ENCODE measurements around the gene RNF41. TPM values are rescaled to one million over a fixed set of nuclear protein-coding genes. Genes with fewer than 3 reads are reported as not detected.
A peak's percentile ranks its signal among the peaks of the same experiment; 100 is the strongest.
"Not testable (repeated sequence)": the region's sequence is repeated elsewhere in the genome, so short reads cannot be mapped to it uniquely, and the experiment has no call there.

The RNF41 gene
- total RNA-seq (100 to 1,000 TPM in 1 of 4 donors, 10 to 100 TPM in 3; 59.9 to 109 (median 78.0) TPM), polyA plus RNA-seq (10 to 100 TPM; 18.5 to 27.0 (median 25.2) TPM)

GRCh38 chr12:56221757-56222530 is at the start of gene RNF41:
TSS of gene RNF41 (minus strand) at chr12:56221922. CDS start at chr12:56214047, 7,875 bp downstream.
- 1 to 2% methylated on average over 42 of the region's 42 CpGs for WGBS, 2 donors
- intact Hi-C loops (cut with DNase I) = loop anchor here (2.0 kb wide), 2 partner anchors 15 to 63 kb away; partner anchors contain the start of gene MYL6

GRCh38 chr12:56271031-56271430 is 49.3 kb upstream of the RNF41 start:
- peak overlapping the region; percentile 15 to 60 (median 48) for H3K27ac ChIP-seq
- intact Hi-C loops (cut with DNase I) = no loop called here
- no peak for DNase-seq
- H3K9me3 ChIP-seq = no peaks in the 10 kb centered on the region
- no peak overlapping the region for H3K4me3 ChIP-seq
- TF ChIP-seq POLR2A (IDR thresholded peaks at IDR 0.05) (no peak), CTCF (IDR thresholded peaks at IDR 0.05) (peak in 1 of 4 experiments; percentile 9), POLR2AphosphoS5 (IDR thresholded peaks at IDR 0.05) (no peak)
- no peaks in the 10 kb centered on the region for H3K27me3 ChIP-seq
- WGBS, 2 donors = 20 to 25% methylated on average over 1 of the region's 1 CpG
- peaks cover 19 to 61% (median 41%) of the 10 kb centered on the region in 4 donors for H3K36me3 ChIP-seq
- peaks cover 0 to 17% (median 14%) of the 10 kb centered on the region in 4 donors for H3K4me1 ChIP-seq

More at GRCh38 chr12:56221757-56222530, at the start of gene RNF41:
- H3K9me3 ChIP-seq = no peaks in the 10 kb centered on the region
- peak; percentile 99 for DNase-seq
- H3K36me3 ChIP-seq = peaks cover 0 to 5% (median 0%) of the 10 kb centered on the region in 4 donors
- TF ChIP-seq POLR2A (IDR thresholded peaks at IDR 0.05) (peak; percentile 96 to 98), CTCF (IDR thresholded peaks at IDR 0.05) (no peak), EP300 (IDR thresholded peaks at IDR 0.05) (peak in 2 of 4 donors; percentile 5 to 69), POLR2AphosphoS5 (IDR thresholded peaks at IDR 0.05) (peak; percentile 99 to 100 (median 99))
- H3K4me1 ChIP-seq = peaks cover 0 to 66% (median 52%) of the 10 kb centered on the region in 4 donors
- H3K27me3 ChIP-seq = no peaks in the 10 kb centered on the region
- H3K27ac ChIP-seq = peak within 1 kb of the TSS; percentile 98 to 99 (median 98)
- H3K4me3 ChIP-seq = peak within 1 kb of the TSS; percentile 71 to 83 (median 81)

- Histone ChIP-seq H3K9me3 (no peaks in the 10 kb centered on the region), H3K4me1 (peaks cover 0 to 19% (median 18%) of the 10 kb centered on the region in 4 donors), H3K27ac (peak overlapping the region; percentile 95 to 97 (median 96)), H3K36me3 (peaks cover 0 to 27% (median 11%) of the 10 kb centered on the region in 4 donors), H3K27me3 (no peaks in the 10 kb centered on the region), H3K4me3 (peak overlapping the region; percentile 59 to 73 (median 70))
- no peak for TF ChIP-seq CTCF (IDR thresholded peaks at IDR 0.05)
- no peak for TF ChIP-seq POLR2A (IDR thresholded peaks at IDR 0.05)
- no peak for TF ChIP-seq EP300 (IDR thresholded peaks at IDR 0.05)
- TF ChIP-seq POLR2AphosphoS5 (IDR thresholded peaks at IDR 0.05) = no peak
- 25 to 37% methylated on average over 21 of the region's 21 CpGs for WGBS, 2 donors
- peak; percentile 80 for DNase-seq
- intact Hi-C loops (cut with DNase I) = loop anchor here (2.0 kb wide), 1 partner anchor 33 kb away; the partner anchor contains the start of gene CS
Observed at GRCh38 chr12:56267443-56268071, 45.8 kb upstream of the RNF41 start.

GRCh38 chr12:56266693-56267442 is 45.1 kb upstream of the RNF41 start, which contains the start of gene COQ10A:
TSS of gene COQ10A (plus strand) at chr12:56266942. CDS start at chr12:56267119, 177 bp downstream.
- intact Hi-C loops (cut with DNase I) = loop anchor here (2.0 kb wide), 1 partner anchor 34 kb away; the partner anchor contains the start of gene CS
- Histone ChIP-seq H3K4me3 (peak within 1 kb of the TSS; percentile 59 to 73 (median 70)), H3K27me3 (no peaks in the 10 kb centered on the region), H3K4me1 (peaks cover 0 to 19% (median 18%) of the 10 kb centered on the region in 4 donors), H3K27ac (peak within 1 kb of the TSS; percentile 95 to 97 (median 96)), H3K9me3 (no peaks in the 10 kb centered on the region), H3K36me3 (peaks cover 0 to 20% (median 5%) of the 10 kb centered on the region in 4 donors)
- 0% methylated on average over 68 of the region's 68 CpGs for whole genome bisulfite sequencing, 2 donors
- peak; percentile 96 for DNase-seq
- TF ChIP-seq POLR2AphosphoS5 (IDR thresholded peaks at IDR 0.05) (peak; percentile 93 to 96 (median 94)), CTCF (IDR thresholded peaks at IDR 0.05) (peak; percentile 71 to 91 (median 76)), POLR2A (IDR thresholded peaks at IDR 0.05) (peak; percentile 73 to 88), EP300 (IDR thresholded peaks at IDR 0.05) (no peak)

GRCh38 chr12:56266068-56266692 is 44.5 kb upstream of the RNF41 start:
- H3K27ac ChIP-seq = peak overlapping the region; percentile 95 to 97 (median 96)
- peaks cover 0 to 19% (median 18%) of the 10 kb centered on the region in 4 donors for H3K4me1 ChIP-seq
- DNase-seq, H3K27me3 ChIP-seq, H3K9me3 ChIP-seq: not testable (repeated sequence)
- intact Hi-C loops (cut with DNase I) = loop anchor here (2.0 kb wide), 1 partner anchor 35 kb away; the partner anchor contains the start of gene CS
- H3K4me3 ChIP-seq = peak overlapping the region; percentile 59 to 73 (median 70)
- 46 to 57% methylated on average over 16 of the region's 16 CpGs for WGBS, 2 donors
- H3K36me3 ChIP-seq = peaks cover 0 to 13% (median 3%) of the 10 kb centered on the region in 4 donors

- peaks cover 0 to 26% (median 25%) of the 10 kb centered on the region in 4 donors for H3K4me1 ChIP-seq
- H3K27me3 ChIP-seq; H3K27ac ChIP-seq; H3K36me3 ChIP-seq; intact Hi-C loops (cut with DNase I); DNase-seq; H3K9me3 ChIP-seq; H3K4me3 ChIP-seq: not testable (repeated sequence)
- 88 to 95% methylated on average over 7 of the region's 7 CpGs for WGBS, 2 donors
Observed at GRCh38 chr12:56262955-56263354, 41.2 kb upstream of the RNF41 start.
